KBM-7 (cell line): ENCODE data around the gene AGPAT2.
A peak's percentile ranks its signal among the peaks of the same experiment; 100 is the strongest.
"Not testable (repeated sequence)": the region's sequence is repeated elsewhere in the genome, so short reads cannot be mapped to it uniquely, and the experiment has no call there.

ENCODE experiments used
- DNase-seq: peaks from one replicate; pipeline ENCODE4 v3.0.0-alpha.2; 2015
- in situ Hi-C: fragments of 300-500 bp; cut with MboI; formaldehyde crosslinking; loops from 2 replicates; pipeline ENCODE4 v1.14.3; 2020; ENCODE audit warnings: low sequenced_read_pairs, low pct_unique_long_range_greater_than_20kb, mixed read lengths

AGPAT2 gene

DNA sequence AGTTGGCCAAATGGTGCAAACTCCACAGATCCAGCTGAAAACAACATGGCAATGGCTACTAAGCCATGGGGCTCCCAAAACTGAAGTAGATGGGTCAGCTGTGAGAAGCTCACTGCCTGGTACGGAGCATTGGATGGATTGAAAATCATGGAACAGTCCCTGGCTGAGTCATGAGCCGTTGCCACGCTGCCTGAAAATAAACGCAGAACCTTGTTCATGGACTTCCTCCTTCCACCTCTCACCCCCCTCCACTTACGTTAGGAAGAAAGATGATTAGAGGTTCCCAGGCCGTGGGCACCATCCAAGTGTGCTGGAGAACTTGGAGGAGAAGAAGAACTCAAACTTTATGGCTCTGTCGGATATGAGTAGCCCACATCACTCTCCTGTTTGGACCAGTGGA lies 18.3 kb upstream of the AGPAT2 start:
- DNase-seq = peak; percentile 72
- in situ Hi-C loops = no loop called here

DNA sequence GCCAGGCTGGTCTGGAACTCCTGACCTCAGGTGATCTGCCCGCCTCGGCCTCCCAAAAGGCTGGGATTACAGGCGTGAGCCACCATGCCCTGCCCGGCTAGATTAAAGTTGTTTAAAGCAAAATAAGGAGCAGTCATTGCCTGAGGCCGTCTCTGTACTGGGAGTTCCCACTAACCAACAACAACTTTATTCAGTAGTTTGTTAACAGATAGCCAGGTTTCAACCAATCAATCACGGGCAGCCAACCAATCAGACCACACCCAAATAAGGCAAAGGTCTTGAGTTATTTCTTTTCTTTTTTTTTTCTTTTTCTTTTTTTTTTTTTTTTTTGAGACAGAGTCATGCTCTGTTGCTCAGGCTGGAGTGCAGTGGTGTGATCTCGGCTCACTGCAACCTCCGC lies 17.5 kb upstream of the AGPAT2 start:
- DNase-seq, in situ Hi-C loops: not testable (repeated sequence)

GRCh38 chr9:136703276-136703860 lies 16.1 kb upstream of the AGPAT2 start:
- in situ Hi-C loops = no loop called here
- DNase-seq = peak; percentile 88

DNA sequence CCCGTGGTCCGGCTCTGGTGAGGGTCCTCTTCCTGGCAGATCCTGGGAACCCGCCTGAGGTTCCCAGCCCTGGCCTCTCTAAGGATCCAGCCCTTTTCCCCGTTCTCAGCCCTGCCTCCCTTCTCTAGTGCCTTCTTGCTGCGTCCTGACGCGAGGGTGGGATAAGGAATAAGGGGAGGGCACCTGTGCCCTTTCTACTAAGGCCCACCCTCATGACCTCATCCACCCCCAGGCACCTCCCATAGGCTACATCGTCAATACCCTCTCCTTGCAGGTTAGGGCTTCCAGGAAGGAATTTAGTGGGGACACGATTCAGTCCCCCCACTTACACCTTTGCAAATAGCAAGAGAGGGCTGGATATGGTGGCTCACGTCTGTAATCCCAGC lies 14.4 kb upstream of the AGPAT2 start:
- no peak for DNase-seq

GRCh38 chr9:136700959-136701667 lies 13.9 kb upstream of the AGPAT2 start:
- in situ Hi-C loops = no loop called here
- DNase-seq = no peak

More for the DNA sequence above, 14.4 kb upstream of the AGPAT2 start:
- in situ Hi-C loops = no loop called here

- in situ Hi-C loops = no loop called here
- DNase-seq = no peak
These were observed 13.0 kb upstream of the AGPAT2 start for GRCh38 chr9:136700304-136700703.

DNA sequence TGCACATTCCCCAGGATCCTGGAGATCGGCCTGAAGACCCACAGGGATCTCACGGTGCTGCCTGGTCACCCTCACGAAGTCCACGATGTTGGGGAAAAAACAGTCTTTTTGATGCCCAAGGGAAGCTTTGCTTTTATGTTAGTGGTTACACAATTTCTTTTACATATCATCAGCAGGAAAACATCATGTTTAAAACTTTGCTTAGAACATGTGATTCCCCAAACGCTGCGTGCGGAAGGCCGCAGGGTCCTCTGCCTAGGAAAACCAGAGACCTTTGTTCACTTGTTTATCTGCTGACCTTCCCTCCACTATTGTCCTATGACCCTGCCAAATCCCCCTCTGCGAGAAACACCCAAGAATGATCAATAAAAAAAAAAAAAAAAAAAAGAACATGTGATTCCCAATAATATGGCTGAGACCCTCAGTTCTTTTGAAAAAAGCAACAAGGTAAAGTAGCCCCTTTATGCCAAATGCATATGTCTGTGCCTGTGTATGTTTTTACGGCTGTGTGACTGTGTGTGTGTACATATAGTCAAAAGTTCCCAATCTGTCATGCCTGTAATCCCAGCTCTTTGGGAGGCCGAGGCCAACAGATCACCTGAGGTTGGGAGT lies 11.5 kb upstream of the AGPAT2 start:
- in situ Hi-C loops = no loop called here
- no peak for DNase-seq

DNA sequence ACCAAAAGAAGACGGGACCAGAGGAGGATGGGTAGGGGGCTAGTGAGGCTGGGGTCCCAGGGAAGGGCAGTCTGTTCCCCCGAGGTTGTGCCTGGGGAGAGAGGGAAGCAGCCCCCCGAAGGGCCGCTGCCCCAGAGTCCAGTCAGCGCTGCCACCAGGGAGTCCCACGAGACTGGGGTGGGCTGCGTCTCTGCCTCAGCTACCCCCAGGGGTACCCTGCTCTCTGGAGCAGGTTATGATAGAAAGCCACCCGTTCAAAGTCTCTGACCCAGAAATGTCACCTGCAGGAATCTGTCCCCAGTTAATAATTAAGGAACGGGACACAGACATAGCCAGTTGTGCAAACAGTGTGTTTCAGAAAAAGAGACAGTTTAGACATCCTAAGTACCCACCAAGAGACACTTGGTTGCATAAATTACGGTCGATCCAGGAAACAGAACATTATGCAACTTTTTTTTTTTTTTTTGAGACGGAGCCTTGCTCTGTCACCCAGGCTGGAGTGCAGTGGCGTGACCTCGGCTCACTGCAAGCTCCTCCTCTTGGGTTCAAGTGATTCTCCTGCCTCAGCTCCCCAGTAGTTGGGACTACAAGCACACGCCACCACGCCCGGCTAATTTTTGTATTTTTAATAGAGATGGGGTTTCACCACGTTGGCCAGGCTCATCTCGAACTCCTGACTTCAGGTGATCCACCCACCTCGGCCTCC lies 10.7 kb upstream of the AGPAT2 start:
- DNase-seq = peak; percentile 70
- in situ Hi-C loops = no loop called here

DNA sequence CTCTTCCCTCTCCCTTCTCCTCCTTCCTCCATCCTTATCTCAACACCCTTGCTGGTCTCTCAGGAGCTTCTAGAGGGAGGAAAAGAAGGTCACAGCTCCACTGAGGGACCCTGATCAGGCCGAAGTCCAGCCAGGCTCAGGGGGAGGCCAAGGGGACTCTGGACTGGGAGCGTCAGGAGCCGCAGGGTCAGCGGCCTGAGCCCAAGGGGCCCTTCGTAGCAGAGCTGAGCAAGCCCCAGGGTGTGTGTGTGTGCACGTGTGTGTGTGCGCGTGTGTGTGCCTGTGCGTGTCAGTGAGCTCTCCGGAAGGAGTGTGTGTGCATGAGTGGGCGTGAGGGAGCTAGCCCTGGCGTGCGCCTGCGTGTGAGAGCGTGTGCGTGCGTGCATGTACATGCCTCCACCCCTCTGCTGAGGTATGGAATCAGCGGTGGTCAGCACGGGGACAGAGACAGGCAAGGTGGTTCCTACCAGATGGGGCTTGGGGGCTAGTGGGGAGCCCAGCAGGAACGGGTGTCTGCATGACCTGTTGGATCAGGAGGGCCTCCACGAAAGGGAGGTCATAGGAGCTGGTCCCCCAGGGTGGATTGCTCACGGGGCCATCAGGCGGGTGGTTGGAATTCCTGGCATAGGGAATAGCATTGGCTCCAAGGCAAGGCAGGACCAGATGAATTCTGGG lies 10.0 kb upstream of the AGPAT2 start:
- DNase-seq = no peak
- in situ Hi-C loops = no loop called here

DNA sequence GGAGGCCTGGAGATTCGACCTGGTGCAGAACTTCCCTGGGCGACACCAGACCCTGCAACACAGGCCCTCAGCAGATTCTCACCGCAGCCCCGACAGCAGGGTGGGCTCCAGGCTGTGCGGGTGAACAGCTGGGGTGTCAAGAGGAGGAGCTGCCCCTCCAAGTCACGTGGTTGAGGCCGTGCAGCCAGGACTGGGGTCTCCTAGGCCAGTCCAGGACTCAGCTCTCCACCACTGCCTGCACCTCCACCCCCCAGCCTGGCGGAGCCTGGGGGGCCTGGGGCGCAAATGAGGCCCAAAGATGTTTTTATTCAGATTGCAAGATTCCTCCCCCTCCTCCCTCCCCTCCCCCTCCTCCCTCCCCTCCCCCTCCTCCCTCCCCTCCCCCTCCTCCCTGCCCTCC lies 9.2 kb upstream of the AGPAT2 start:
- in situ Hi-C loops = no loop called here
- DNase-seq = no peak

DNA sequence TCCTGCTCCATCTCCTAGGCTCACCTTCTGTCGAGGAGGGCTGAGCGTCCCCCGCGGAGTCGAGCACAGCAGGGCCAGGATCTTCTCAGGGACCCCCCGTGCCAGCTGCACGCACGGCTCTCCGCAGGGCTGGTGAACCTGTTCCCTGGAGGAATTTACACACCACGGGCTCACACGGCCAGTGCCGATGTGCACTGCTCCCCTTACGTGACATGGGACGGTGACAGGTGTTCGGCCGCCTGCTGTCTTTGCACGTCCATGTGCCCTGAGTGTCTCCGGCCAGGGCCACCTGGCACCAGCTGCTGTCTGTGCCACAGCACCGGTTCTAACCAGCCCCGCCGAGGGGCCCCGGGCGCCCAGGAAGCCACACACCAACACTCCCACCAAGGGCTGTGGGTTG lies 8.7 kb upstream of the AGPAT2 start:
- DNase-seq = no peak

GRCh38 chr9:136695435-136695895 lies 8.2 kb upstream of the AGPAT2 start:
- DNase-seq = no peak
- in situ Hi-C loops = no loop called here

More for the DNA sequence above, 8.7 kb upstream of the AGPAT2 start:
- in situ Hi-C loops = no loop called here

- in situ Hi-C loops = no loop called here
- no peak for DNase-seq
These were observed 7.6 kb upstream of the AGPAT2 start for GRCh38 chr9:136694872-136695247.

DNA sequence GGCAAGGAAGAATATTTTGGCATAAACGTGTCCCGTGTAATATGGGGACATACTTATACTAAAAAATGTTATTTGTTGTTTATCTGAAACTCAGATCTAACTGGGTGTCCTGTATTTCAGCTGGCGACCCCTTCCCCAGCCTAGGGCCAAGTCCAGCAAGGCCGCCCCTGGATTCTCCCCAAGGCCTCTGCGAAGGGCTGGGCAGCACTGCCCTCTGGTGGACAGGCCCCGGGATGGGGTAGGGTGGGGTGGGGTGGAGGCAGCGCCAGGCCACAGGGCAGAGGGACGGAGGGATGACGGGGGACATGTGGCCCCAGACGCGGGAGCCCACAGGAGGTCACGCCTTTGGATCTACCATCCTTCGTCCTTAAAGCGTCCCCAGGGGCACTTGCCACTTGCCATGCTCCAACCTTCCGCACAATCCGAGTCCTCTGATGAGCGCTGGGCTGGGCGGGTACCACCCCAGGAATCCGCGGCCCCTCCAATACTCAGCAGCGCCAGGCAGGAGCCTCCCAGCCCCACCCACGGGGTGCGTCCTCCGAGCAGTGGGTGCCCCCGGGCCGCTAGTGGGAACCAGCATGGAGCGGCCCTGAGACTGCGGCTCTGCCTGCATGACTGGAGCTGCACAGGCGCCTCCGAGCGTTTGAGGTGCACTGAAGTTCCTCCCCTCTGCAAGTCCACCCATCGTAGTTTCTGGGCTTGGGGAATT lies 7.1 kb upstream of the AGPAT2 start:
- DNase-seq = peak; percentile 58
- in situ Hi-C loops = no loop called here

DNA sequence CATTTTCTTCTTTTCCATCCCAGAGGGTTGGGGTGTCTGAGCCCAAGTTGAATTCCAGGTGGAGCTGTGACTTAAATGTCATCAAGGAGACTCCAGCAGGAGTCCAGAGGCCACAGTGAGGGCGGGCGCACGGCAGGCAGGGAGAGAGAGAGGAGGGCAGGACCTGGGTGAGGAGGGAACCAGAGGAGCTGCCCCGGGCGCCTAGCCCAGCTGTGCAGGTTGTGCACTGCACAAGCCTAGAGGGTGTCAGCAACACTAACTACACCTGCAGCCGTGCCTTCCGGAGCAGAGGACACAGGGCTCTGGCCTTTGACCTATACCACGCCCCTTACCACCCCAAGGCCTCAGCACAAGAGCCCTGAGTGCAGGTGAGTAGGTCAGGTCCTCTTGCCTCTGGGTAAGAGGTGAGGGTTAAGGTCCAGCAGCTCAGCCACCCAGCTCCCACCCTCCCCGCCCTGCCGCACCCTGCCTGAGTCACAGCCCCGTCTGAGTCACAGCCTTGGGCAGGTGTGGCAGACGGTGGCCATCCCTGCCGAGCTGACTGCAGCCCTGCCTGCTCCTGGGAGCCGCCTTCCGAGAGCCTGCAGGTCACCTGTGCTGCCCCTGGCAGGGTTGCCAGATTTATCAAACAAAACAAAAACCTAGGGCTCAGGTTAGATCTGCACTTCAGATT lies 6.4 kb upstream of the AGPAT2 start:
- in situ Hi-C loops = no loop called here

DNA sequence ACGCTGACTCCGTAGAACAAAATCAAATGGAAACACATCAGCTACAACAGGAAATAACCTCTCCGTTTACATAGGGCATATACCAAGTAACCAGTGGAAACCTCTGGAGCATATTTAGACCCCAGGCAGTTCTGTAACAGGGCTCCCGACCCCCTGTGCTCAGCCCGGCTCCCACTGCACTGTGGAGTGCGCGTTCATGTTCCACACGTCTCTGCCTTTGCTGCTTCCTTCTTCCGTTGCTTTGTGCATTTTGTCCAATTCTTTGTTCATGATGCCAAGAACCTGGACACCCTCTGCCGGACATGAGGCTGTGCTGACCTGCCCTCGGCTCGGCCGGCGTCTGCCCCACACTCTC lies 5.9 kb upstream of the AGPAT2 start:
- no peak for DNase-seq
- in situ Hi-C loops = no loop called here

More for the DNA sequence above, 6.4 kb upstream of the AGPAT2 start:
- DNase-seq = no peak

- no peak for DNase-seq
- in situ Hi-C loops = no loop called here
These were observed 5.2 kb upstream of the AGPAT2 start for GRCh38 chr9:136692185-136693134.
